ENCODE measurements around the gene LCN2.
"Not testable (repeated sequence)": the region's sequence is repeated elsewhere in the genome, so short reads cannot be mapped to it uniquely, and the experiment has no call there.

LCN2 gene

GRCh38 chr9:128181480-128181879, 32.2 kb downstream of the LCN2 start:
- peak; percentile 56 for TF ChIP-seq CTCF (IDR thresholded peaks at IDR 0.05)
- not testable (repeated sequence) for H3K27ac ChIP-seq

- TF ChIP-seq ZFX (IDR thresholded peaks at IDR 0.05; ENCODE audit: borderline replicate concordance) (no peak), CTCF (IDR thresholded peaks at IDR 0.05) (no peak)
- H3K27ac ChIP-seq = no peak overlapping the region
Measured at GRCh38 chr9:128182893-128183588, 33.8 kb downstream of the LCN2 start.

- no peak for TF ChIP-seq CTCF (IDR thresholded peaks at IDR 0.05)
- no peak for TF ChIP-seq ZFX (IDR thresholded peaks at IDR 0.05; ENCODE audit: borderline replicate concordance)
Measured at GRCh38 chr9:128185979-128186965, 37.0 kb downstream of the LCN2 start.

DNA sequence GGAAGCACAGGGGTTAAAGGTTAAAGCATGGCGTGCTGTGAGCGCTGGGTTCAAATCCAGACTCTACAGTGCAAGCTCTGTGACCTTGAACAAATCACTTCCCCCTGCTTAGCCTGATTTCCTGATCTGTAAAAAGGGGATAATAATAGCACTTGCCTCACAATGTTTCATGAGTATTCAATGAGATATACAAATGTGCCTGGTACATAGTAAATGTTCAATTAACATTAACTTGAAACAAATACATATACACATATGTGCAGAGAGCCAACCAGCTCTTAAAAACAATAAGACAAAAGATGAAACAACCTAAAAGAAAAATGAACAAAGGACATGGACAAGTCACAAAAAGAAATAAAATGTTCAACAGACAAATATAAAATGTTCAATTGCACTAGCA, 38.1 kb downstream of the LCN2 start:
- TF ChIP-seq CTCF (IDR thresholded peaks at IDR 0.05) = no peak
- TF ChIP-seq ZFX (IDR thresholded peaks at IDR 0.05; ENCODE audit: borderline replicate concordance) = no peak
- H3K27ac ChIP-seq = no peak overlapping the region

More at GRCh38 chr9:128185979-128186965, 37.0 kb downstream of the LCN2 start:
- H3K27ac ChIP-seq = no peak overlapping the region

DNA sequence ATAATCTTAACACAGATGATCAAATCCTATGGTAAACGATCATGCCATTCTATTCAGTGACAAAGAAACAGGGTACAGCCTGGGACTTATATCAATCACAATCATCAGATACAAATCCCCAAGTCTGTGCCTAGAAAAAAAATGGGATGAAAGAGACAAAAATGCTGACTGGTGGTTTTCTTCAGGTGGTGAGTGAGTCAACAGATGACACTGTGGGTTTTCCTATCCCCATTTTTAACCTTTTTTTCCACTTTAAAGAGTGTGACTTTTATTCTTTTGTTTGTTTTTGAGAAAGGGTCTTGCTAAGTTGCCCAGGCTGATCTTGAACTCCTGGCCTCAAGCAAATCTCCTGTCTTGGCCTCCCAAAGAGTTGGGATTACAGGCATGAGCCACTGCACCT, 39.0 kb downstream of the LCN2 start:
- no peak overlapping the region for H3K27ac ChIP-seq
- TF ChIP-seq ZFX (IDR thresholded peaks at IDR 0.05; ENCODE audit: borderline replicate concordance) (no peak), CTCF (IDR thresholded peaks at IDR 0.05) (no peak)

DNA sequence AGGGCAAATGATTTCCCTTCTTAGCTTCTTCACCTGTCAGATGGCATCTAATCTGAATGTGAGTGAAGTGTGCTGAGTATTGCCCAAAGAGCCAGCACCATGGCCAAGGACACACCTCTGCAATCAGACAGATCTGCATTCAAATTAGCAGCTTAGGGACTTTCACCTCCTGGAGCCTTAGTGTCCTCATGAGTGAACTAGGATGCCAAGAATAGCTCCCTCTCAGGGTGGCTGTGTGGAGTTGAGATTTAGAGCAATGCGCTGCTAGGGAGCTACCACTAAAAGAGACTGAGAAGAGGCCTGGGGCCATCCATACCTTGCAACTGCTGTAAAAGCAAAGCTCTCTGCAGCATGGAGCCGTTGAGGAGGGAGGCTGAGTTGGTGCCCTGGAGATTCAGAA, 40.8 kb downstream of the LCN2 start:
- TF ChIP-seq ZFX (IDR thresholded peaks at IDR 0.05; ENCODE audit: borderline replicate concordance) = no peak
- no peak for TF ChIP-seq CTCF (IDR thresholded peaks at IDR 0.05)

More for the DNA sequence above, 40.8 kb downstream of the LCN2 start:
- H3K27ac ChIP-seq = peak overlapping the region; percentile 92; the same call in 1 of the 2 replicates

Data from 22Rv1 (cell line).